Hematopoietic multipotent progenitor cell treated with erythropoietin and hydrocortisone succinate and interleukin-3 and kit ligand, for 15 days (in vitro differentiated cells): ENCODE results near the gene ENDOU.
"Not testable (repeated sequence)": the region's sequence is repeated elsewhere in the genome, so short reads cannot be mapped to it uniquely, and the experiment has no call there.

Experiments
- DNase-seq: peaks from one replicate; pipeline ENCODE4 v3.0.0-alpha.2; 2015; ENCODE audit warnings: low spot score

ENDOU gene

GRCh38 chr12:47686645-47687240 lies 38.5 kb downstream of the ENDOU start:
- DNase-seq = peak; percentile 35

DNA sequence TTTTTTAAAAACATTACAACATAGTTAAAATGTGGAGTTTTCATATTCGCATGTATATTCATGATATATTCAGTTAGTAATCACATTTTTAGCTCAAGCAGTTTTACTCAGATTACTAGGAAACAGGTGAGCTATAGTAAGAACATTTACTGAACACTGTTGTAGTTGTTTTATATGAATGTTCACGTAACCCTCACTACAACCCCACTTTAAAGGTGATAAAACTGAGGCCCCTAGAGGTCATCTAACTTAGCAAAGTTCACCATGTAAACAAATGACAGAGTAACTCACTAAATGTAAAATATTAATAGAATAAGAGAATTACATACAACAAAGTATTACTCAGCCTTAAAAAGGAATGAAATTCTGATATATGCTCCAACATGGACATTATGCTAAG lies 45.5 kb downstream of the ENDOU start:
- DNase-seq = no peak

DNA sequence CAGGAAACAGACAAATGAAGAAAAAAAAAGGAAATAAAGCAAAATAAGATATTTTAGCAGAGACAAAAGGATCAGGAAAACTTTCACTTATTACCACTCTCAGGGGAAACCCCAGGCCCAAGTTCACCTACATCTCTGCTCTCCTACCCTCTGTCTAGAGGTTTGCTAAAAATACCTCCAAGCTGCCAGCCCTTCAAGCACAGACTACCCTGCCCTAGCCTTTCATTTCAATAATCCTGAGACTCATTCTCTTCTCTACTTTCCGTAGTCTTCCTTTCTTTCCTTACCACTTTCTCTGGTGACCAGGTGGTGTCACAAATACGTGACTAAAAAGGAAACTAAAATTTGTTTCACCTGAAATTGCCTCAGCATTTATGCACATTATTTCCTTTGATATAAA lies 53.2 kb downstream of the ENDOU start:
- DNase-seq = no peak

DNA sequence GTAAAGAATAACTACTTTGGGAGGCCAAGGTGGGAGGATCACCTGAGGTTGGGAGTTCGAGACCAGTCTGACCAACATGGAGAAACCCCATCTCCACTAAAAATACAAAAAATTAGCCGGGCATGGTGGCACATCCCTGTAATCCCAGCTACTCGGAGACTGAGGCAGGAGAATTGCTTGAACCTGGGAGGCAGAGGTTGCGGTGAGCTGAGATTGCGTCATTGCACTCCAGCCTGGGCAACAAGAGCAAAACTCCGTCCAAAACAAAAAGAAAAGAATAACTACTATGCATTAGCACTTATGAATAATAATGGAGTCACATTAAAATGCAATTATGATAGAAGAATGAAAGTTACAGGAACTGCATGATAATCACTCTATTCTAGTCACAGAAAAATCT lies 57.4 kb downstream of the ENDOU start:
- DNase-seq = not testable (repeated sequence)
